ENCODE data around the gene SERPIND1.

The SERPIND1 gene

DNA sequence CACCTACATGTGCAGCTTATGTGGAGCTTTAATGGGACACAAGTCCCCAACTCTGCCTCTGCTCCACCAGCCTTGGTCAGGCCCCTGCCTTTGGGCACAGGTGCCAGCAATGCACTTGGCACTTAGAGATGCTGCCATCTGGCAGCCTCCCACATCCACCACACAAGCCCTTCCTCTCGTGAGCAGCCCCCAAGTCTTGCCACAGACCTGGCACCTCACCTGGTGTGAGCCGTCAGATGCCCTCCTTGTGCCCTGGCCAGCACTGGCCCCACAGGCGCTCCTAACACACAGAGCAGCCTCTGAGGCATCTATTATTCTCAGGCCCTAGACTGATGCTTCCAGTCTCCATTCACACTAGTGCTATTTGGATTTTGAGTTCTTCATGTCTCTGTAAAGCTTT is 24.5 kb upstream of the SERPIND1 start:
- Histone ChIP-seq H3K9ac (ENCODE audit: low read length) (no peak overlapping the region), H3K4ac (ENCODE audit: low read depth, low read length) (no peak overlapping the region), H3K4me2 (ENCODE audit: low read length) (no peak overlapping the region), H3K27ac (ENCODE audit: low read depth, low read length) (no peak overlapping the region), H2BK5ac (ENCODE audit: low read length) (no peak overlapping the region), H3K23ac (ENCODE audit: low read length) (no peak overlapping the region), H3K4me3 (ENCODE audit: low read length) (no peak overlapping the region), H3K4me1 (ENCODE audit: control insufficient read depth, low read depth, low read length) (no peaks in the 10 kb centered on the region), H2BK120ac (ENCODE audit: low read depth, low read length) (no peak overlapping the region), H3K79me1 (ENCODE audit: low read length) (no peaks in the 10 kb centered on the region), H3K56ac (ENCODE audit: low read length) (no peak overlapping the region), H4K5ac (ENCODE audit: low read length) (no peak overlapping the region), H2BK15ac (replicated peaks; ENCODE audit: low read depth) (no peak overlapping the region), H3K18ac (ENCODE audit: low read length) (no peak overlapping the region), H3K79me2 (ENCODE audit: control insufficient read depth, insufficient read depth, low read length) (no peaks in the 10 kb centered on the region), H2AK5ac (ENCODE audit: low read length) (no peak overlapping the region), H3K36me3 (ENCODE audit: control insufficient read depth, insufficient read depth, low read length) (no peaks in the 10 kb centered on the region), H4K8ac (ENCODE audit: low read depth, low read length) (no peak overlapping the region), H3K27me3 (ENCODE audit: insufficient read depth, low read length, poor library complexity) (no peaks in the 10 kb centered on the region)
- no peak for DNase-seq
- no CpG with 5 or more reads among the region's 3 CpGs for WGBS (ENCODE audit: extremely low coverage, insufficient coverage, low lambda C conversion rate)

DNA sequence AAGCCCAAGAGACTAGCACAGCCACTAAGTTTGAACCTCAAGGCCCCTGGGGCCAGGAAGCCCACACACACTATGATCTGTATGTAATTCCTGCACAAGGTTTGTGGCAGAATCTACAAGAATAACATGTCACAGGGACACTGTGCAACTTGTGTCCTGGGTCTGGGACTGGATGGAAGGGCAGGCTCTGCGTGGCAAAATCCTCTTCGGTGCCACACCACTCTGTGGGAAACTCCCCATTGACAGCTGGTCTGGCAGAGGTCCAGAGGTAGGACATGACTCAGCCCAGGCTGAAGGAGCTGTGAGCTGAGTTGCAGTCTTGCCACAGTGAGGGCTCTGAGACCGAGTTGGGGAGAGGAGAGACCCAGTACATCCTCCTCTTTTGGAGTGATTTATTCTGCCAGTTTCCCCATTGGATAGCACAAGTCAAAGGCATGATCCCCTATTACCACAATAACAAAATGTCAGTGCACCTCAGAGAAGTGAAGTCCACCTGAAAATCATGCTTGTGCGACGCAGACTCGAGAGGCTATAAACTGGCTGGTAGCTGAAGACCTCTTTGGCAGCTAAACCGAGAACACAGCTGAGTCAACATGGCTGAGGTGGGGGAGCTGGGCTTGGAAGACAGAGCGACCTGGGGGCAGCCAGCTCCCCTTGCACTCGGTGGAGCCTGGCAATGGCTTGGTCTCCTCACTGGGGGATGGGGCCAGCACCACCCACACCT is 23.3 kb upstream of the SERPIND1 start:
- H3K4me1 ChIP-seq (ENCODE audit: control insufficient read depth, low read depth, low read length), result no peaks in the 10 kb centered on the region
- no peak overlapping the region for H2BK5ac ChIP-seq (ENCODE audit: low read length)
- H3K4ac ChIP-seq (ENCODE audit: low read depth, low read length), result no peak overlapping the region
- no peak overlapping the region for H3K9ac ChIP-seq (ENCODE audit: low read length)
- no CpG with 5 or more reads among the region's 9 CpGs for WGBS (ENCODE audit: extremely low coverage, insufficient coverage, low lambda C conversion rate)
- H4K5ac ChIP-seq (ENCODE audit: low read length), result no peak overlapping the region
- no peak overlapping the region for H3K23ac ChIP-seq (ENCODE audit: low read length)
- no peaks in the 10 kb centered on the region for H3K36me3 ChIP-seq (ENCODE audit: control insufficient read depth, insufficient read depth, low read length)
- no peak overlapping the region for H4K8ac ChIP-seq (ENCODE audit: low read depth, low read length)
- no peak overlapping the region for H2BK15ac ChIP-seq (replicated peaks; ENCODE audit: low read depth)
- H3K56ac ChIP-seq (ENCODE audit: low read length), result no peak overlapping the region
- H3K4me2 ChIP-seq (ENCODE audit: low read length), result no peak overlapping the region
- no peaks in the 10 kb centered on the region for H3K79me1 ChIP-seq (ENCODE audit: low read length)
- no peak overlapping the region for H2AK5ac ChIP-seq (ENCODE audit: low read length)
- H3K27me3 ChIP-seq (ENCODE audit: insufficient read depth, low read length, poor library complexity), result no peaks in the 10 kb centered on the region
- no peak for DNase-seq
- H3K4me3 ChIP-seq (ENCODE audit: low read length), result no peak overlapping the region
- no peak overlapping the region for H2BK120ac ChIP-seq (ENCODE audit: low read depth, low read length)
- no peak overlapping the region for H3K18ac ChIP-seq (ENCODE audit: low read length)
- no peak overlapping the region for H3K27ac ChIP-seq (ENCODE audit: low read depth, low read length)
- no peaks in the 10 kb centered on the region for H3K79me2 ChIP-seq (ENCODE audit: control insufficient read depth, insufficient read depth, low read length)

DNA sequence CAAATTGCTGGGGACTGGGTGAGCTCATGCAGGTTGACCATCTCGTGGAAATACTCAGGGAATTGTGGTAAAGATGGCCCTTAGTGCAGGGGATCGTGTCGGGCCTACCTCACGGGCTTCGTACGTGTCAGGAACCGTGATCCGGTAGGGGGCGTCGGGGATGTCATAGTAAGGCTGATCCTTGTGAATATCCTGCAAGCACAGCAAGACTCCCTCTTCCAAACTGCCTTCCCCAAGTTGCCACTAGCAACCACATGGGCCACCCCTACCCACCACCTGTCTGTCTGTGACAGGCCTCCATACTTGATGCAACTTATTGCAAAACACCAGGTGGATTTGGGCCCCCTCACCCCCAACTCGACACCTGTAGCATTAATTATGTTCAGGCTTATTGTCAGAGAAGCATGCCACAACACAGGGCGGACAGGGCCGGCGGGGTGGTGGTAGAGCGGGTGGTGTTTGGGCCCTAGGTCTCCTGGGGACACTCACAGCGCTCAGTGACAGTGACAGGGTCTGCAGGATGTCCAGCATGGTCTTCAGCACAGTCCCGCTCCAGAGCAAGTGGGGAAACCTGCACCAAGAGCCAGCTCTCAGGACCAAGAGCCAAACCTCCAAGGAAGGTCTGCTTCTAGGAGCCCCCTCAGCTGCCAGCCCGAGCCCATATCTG is 22.6 kb upstream of the SERPIND1 start:
- no peak overlapping the region for H3K4me3 ChIP-seq (ENCODE audit: low read length)
- WGBS (ENCODE audit: extremely low coverage, insufficient coverage, low lambda C conversion rate), result no CpG with 5 or more reads among the region's 18 CpGs
- no peak overlapping the region for H3K56ac ChIP-seq (ENCODE audit: low read length)
- H2AK5ac ChIP-seq (ENCODE audit: low read length), result no peak overlapping the region
- peak; percentile 71 for DNase-seq
- H4K5ac ChIP-seq (ENCODE audit: low read length), result no peak overlapping the region
- H3K18ac ChIP-seq (ENCODE audit: low read length), result no peak overlapping the region
- H2BK120ac ChIP-seq (ENCODE audit: low read depth, low read length), result no peak overlapping the region
- no peak overlapping the region for H2BK5ac ChIP-seq (ENCODE audit: low read length)
- H4K8ac ChIP-seq (ENCODE audit: low read depth, low read length), result no peak overlapping the region
- H3K4me1 ChIP-seq (ENCODE audit: control insufficient read depth, low read depth, low read length), result no peaks in the 10 kb centered on the region
- H3K27me3 ChIP-seq (ENCODE audit: insufficient read depth, low read length, poor library complexity), result no peaks in the 10 kb centered on the region
- no peak overlapping the region for H3K9ac ChIP-seq (ENCODE audit: low read length)
- no peak overlapping the region for H3K27ac ChIP-seq (ENCODE audit: low read depth, low read length)
- H2BK15ac ChIP-seq (replicated peaks; ENCODE audit: low read depth), result no peak overlapping the region
- no peaks in the 10 kb centered on the region for H3K79me2 ChIP-seq (ENCODE audit: control insufficient read depth, insufficient read depth, low read length)
- H3K36me3 ChIP-seq (ENCODE audit: control insufficient read depth, insufficient read depth, low read length), result no peaks in the 10 kb centered on the region
- no peak overlapping the region for H3K4me2 ChIP-seq (ENCODE audit: low read length)
- H3K23ac ChIP-seq (ENCODE audit: low read length), result no peak overlapping the region
- no peak overlapping the region for H3K4ac ChIP-seq (ENCODE audit: low read depth, low read length)
- H3K79me1 ChIP-seq (ENCODE audit: low read length), result no peaks in the 10 kb centered on the region

DNA sequence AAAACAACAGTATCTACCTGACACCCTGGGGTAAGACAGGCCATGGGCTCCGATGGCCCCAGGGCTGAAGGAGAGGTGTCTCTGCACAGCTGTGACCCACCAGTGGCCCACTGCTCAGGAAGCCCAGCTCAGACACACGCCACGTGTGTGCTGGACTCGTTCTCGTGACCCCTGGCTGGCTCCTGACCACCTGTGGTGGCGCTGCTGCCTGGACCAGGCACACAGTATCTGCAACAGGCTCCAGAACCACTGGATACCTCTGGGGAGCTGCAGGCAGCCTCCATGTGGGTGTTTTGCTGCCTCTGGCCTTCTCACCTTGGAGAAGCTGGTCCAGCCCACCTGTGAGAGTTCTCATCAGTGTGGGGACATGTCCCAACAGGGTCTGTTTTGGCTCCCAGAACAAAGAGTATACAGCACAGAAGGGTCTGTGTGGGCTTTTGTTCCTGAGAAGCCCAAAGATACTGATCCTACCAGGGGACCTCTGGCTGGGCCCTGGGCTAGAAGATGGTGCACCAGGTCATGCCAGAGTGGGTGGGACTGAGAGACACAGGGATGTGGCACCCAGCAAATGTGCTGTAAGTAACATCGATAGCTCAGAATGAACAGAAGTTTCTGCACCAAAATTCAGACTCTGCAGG is 21.7 kb upstream of the SERPIND1 start:
- Histone ChIP-seq H4K8ac (ENCODE audit: low read depth, low read length) (no peak overlapping the region), H3K56ac (ENCODE audit: low read length) (no peak overlapping the region), H3K18ac (ENCODE audit: low read length) (no peak overlapping the region), H2BK5ac (ENCODE audit: low read length) (no peak overlapping the region), H4K5ac (ENCODE audit: low read length) (no peak overlapping the region), H3K4me2 (ENCODE audit: low read length) (no peak overlapping the region), H3K23ac (ENCODE audit: low read length) (no peak overlapping the region), H3K79me2 (ENCODE audit: control insufficient read depth, insufficient read depth, low read length) (no peaks in the 10 kb centered on the region), H3K9ac (ENCODE audit: low read length) (no peak overlapping the region), H3K4ac (ENCODE audit: low read depth, low read length) (no peak overlapping the region), H3K27me3 (ENCODE audit: insufficient read depth, low read length, poor library complexity) (no peaks in the 10 kb centered on the region), H2BK120ac (ENCODE audit: low read depth, low read length) (no peak overlapping the region), H3K79me1 (ENCODE audit: low read length) (no peaks in the 10 kb centered on the region), H3K4me1 (ENCODE audit: control insufficient read depth, low read depth, low read length) (no peaks in the 10 kb centered on the region), H2AK5ac (ENCODE audit: low read length) (no peak overlapping the region), H3K27ac (ENCODE audit: low read depth, low read length) (no peak overlapping the region), H3K4me3 (ENCODE audit: low read length) (no peak overlapping the region), H2BK15ac (replicated peaks; ENCODE audit: low read depth) (no peak overlapping the region), H3K36me3 (ENCODE audit: control insufficient read depth, insufficient read depth, low read length) (no peaks in the 10 kb centered on the region)
- no peak for DNase-seq
- no CpG with 5 or more reads among the region's 7 CpGs for WGBS (ENCODE audit: extremely low coverage, insufficient coverage, low lambda C conversion rate)

DNA sequence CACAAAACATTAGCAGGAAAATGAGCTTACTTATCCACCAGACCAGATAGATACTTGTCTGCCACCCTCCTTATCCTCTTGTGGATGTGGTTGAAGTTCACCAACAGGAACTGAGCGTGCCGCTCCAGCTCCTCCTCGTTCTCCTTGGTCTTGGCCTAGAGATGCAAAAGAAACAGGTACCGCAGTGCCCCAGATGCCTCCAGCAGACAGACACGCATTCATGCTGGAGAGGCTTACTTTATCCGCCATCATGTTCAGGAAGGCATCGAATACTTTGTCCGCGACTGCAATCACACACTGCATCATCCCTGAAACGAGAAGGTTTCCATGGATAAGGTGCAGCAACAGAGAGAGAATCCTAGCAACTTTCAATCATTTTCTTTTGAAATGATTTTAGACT is 21.0 kb upstream of the SERPIND1 start:
- Histone ChIP-seq H3K4me2 (ENCODE audit: low read length) (no peak overlapping the region), H3K56ac (ENCODE audit: low read length) (no peak overlapping the region), H4K5ac (ENCODE audit: low read length) (no peak overlapping the region), H3K79me1 (ENCODE audit: low read length) (no peaks in the 10 kb centered on the region), H3K18ac (ENCODE audit: low read length) (no peak overlapping the region), H3K27ac (ENCODE audit: low read depth, low read length) (no peak overlapping the region), H3K36me3 (ENCODE audit: control insufficient read depth, insufficient read depth, low read length) (no peaks in the 10 kb centered on the region), H2BK5ac (ENCODE audit: low read length) (no peak overlapping the region), H3K23ac (ENCODE audit: low read length) (no peak overlapping the region), H2BK15ac (replicated peaks; ENCODE audit: low read depth) (no peak overlapping the region), H4K8ac (ENCODE audit: low read depth, low read length) (no peak overlapping the region), H3K4me1 (ENCODE audit: control insufficient read depth, low read depth, low read length) (no peaks in the 10 kb centered on the region), H3K79me2 (ENCODE audit: control insufficient read depth, insufficient read depth, low read length) (no peaks in the 10 kb centered on the region), H2AK5ac (ENCODE audit: low read length) (no peak overlapping the region), H3K4ac (ENCODE audit: low read depth, low read length) (no peak overlapping the region), H3K9ac (ENCODE audit: low read length) (no peak overlapping the region), H3K27me3 (ENCODE audit: insufficient read depth, low read length, poor library complexity) (no peaks in the 10 kb centered on the region), H3K4me3 (ENCODE audit: low read length) (no peak overlapping the region), H2BK120ac (ENCODE audit: low read depth, low read length) (no peak overlapping the region)
- DNase-seq, result no peak
- WGBS (ENCODE audit: extremely low coverage, insufficient coverage, low lambda C conversion rate), result no CpG with 5 or more reads among the region's 10 CpGs
